ENCODE measurements around the gene AHCYL2.

- TF ChIP-seq CTCF (IDR thresholded peaks at IDR 0.05): no peak
- TF ChIP-seq ATF2 (CRISPR knock-in tag; IDR thresholded peaks at IDR 0.05; ENCODE audit: borderline replicate concordance, low read depth): no peak
- no peak for TF ChIP-seq ZBTB21 (CRISPR knock-in tag; IDR thresholded peaks at IDR 0.05; ENCODE audit: borderline replicate concordance)
- no peak for TF ChIP-seq PRDM15 (CRISPR knock-in tag; IDR thresholded peaks at IDR 0.05)
- no peak for TF ChIP-seq ZNF423 (CRISPR knock-in tag; IDR thresholded peaks at IDR 0.05)
- no peak for TF ChIP-seq NFYB (CRISPR knock-in tag; conservative IDR thresholded peaks at IDR 0.05; ENCODE audit: low read depth)
- no peak for TF ChIP-seq TCF7 (CRISPR knock-in tag; IDR thresholded peaks at IDR 0.05; ENCODE audit: low read depth)
- no peak for TF ChIP-seq SP1 (CRISPR knock-in tag; conservative IDR thresholded peaks at IDR 0.05)
- TF ChIP-seq NR2C2 (CRISPR knock-in tag; IDR thresholded peaks at IDR 0.05): no peak
- TF ChIP-seq IRF1 (CRISPR knock-in tag; IDR thresholded peaks at IDR 0.05): no peak
Measured at GRCh38 chr7:129245533-129245932, 20.7 kb downstream of the AHCYL2 start.
